K562 (cell line): ENCODE results near the gene FBN1. TPM values are rescaled to one million over a fixed set of nuclear protein-coding genes. Genes with fewer than 3 reads are reported as not detected.

Experiments used
- ATAC-seq: fragments of 200-7000 bp; cut with Tn5 transposase; 3 replicates; pipeline ENCODE4 v1.9.1; 2020; ENCODE audit warnings: moderate library complexity
- BruUV-seq: library from RNA; stranded (reverse); fragments of 400-500 nt; replicated peaks from 2 replicates; lab custom pipeline; 2021; lab: Mats Ljungman, UMichigan
- CTCF ChIA-PET: fragments of 300-600 bp; formaldehyde crosslinking; extraction: SDS; loops from one replicate; lab custom pipeline; 2021; ENCODE audit warnings: low intra/inter-chr PET ratio; lab: Yijun Ruan, JAX
- POLR2A ChIA-PET: fragments of 300-600, 350-650 bp; sonication (Branson Sonifier 250); formaldehyde crosslinking; extraction: SDS; loops from one replicate; lab custom pipeline; 2021; ENCODE audit warnings: antibody characterized with exemption, inconsistent platforms; lab: Yijun Ruan, JAX
- DNase-seq, 4 experiments: peaks; one replicate each; pipeline versions ENCODE4 v3.0.0 to v3.0.0-alpha.2; 2011 to 2018; ENCODE audit warnings: low spot score in 3 of 4, mixed read lengths in 3 of 4; ENCODE audit errors: extremely low read depth in 1 of 4
- FAIRE-seq: peaks from 2 replicates; lab custom pipeline; 2011; peaks lifted over from hg19 to GRCh38; lab: Jason Lieb, UNC
- H2AFZ ChIP-seq: 2 replicates; pipeline ENCODE4 v1.6.0; 2011; ENCODE audit warnings: low read depth, low read length, control low read depth, inconsistent platforms
- H3K27ac ChIP-seq: fragments of 200-600 bp; 3 replicates; pipeline ENCODE4 v1.8.0; 2011; ENCODE audit warnings: low read depth, mild to moderate bottlenecking, control low read depth, inconsistent platforms, low read length, moderate library complexity, mixed read lengths; ENCODE audit errors: extremely low read depth
- H3K27me3 ChIP-seq, 2 experiments: fragments of 300-600 bp in 1 of 2; 2 replicates in 1 of 2; 3 replicates in 1 of 2; pipeline versions ENCODE4 v1.6.0 to v1.8.0; 2011; ENCODE audit warnings: inconsistent platforms in 2 of 2, low read length in 2 of 2, mild to moderate bottlenecking in 1 of 2, mixed read lengths in 1 of 2, moderate library complexity in 1 of 2; ENCODE audit not compliant: control insufficient read depth in 2 of 2, insufficient read depth in 2 of 2
- H3K36me3 ChIP-seq: fragments of 300-600 bp; 3 replicates; pipeline ENCODE4 v1.8.0; 2011; ENCODE audit warnings: mild to moderate bottlenecking, low read length, inconsistent platforms; ENCODE audit not compliant: control insufficient read depth, insufficient read depth
- H3K4me1 ChIP-seq, 2 experiments: fragments of 200-600 bp in 1 of 2; replicated peaks in 1 of 2; 2 replicates in 1 of 2; 3 replicates in 1 of 2; pipeline versions ENCODE4 v1.5.1 to v1.8.0; 2011; ENCODE audit warnings: inconsistent platforms in 2 of 2, low read length in 2 of 2, mild to moderate bottlenecking in 1 of 2, mixed read lengths in 1 of 2, moderate library complexity in 1 of 2; ENCODE audit not compliant: control insufficient read depth in 2 of 2, insufficient read depth in 2 of 2
- H3K4me2 ChIP-seq: 2 replicates; pipeline ENCODE4 v1.6.1; 2011; ENCODE audit warnings: low read length, control low read depth, inconsistent platforms, mixed read lengths; ENCODE audit not compliant: insufficient read depth
- H3K4me3 ChIP-seq: fragments of 200-600 bp; sonication (generic), shearing (Covaris generic); 2 replicates; pipeline ENCODE4 v1.5.1; 2016; ENCODE audit warnings: control low read depth, inconsistent platforms
- H3K79me2 ChIP-seq: fragments of 200-600 bp; 3 replicates; pipeline ENCODE4 v1.8.0; 2011; ENCODE audit warnings: low read length, inconsistent platforms; ENCODE audit not compliant: control insufficient read depth, insufficient read depth
- H3K9ac ChIP-seq, 2 experiments: 2 replicates each; pipeline versions ENCODE4 v1.6.0 to v1.6.1; 2011; ENCODE audit warnings: low read depth in 2 of 2, low read length in 2 of 2, control low read depth in 1 of 2, inconsistent platforms in 1 of 2, mild to moderate bottlenecking in 1 of 2, mixed read lengths in 1 of 2; ENCODE audit not compliant: insufficient read depth in 1 of 2
- H3K9me1 ChIP-seq: one replicate; pipeline ENCODE4 v1.6.0; 2011; ENCODE audit warnings: inconsistent platforms, mild to moderate bottlenecking, low read length, moderate library complexity; ENCODE audit not compliant: control insufficient read depth, insufficient read depth
- H3K9me3 ChIP-seq: replicated peaks from 2 replicates; pipeline ENCODE4 v1.5.1; 2011; ENCODE audit warnings: low read depth, low read length, inconsistent platforms; ENCODE audit not compliant: control insufficient read depth, insufficient read depth
- H4K20me1 ChIP-seq: replicated peaks from 2 replicates; pipeline ENCODE4 v1.6.1; 2011; ENCODE audit warnings: low read length, inconsistent platforms, mixed read lengths; ENCODE audit not compliant: control insufficient read depth, insufficient read depth
- BRD4 ChIP-seq: fragments of 200-600 bp; sonication (generic); IDR thresholded peaks from 2 replicates; pipeline ENCODE4 v1.6.1; 2017; ENCODE audit warnings: inconsistent platforms
- C11orf30 ChIP-seq: fragments of 450-650 bp; IDR thresholded peaks from 2 replicates; pipeline ENCODE4 v1.6.1; 2016; ENCODE audit warnings: low read depth, mild to moderate bottlenecking
- FOXK2 ChIP-seq, 2 experiments: fragments of 450-650 bp; IDR thresholded peaks in 1 of 2; conservative IDR thresholded peaks in 1 of 2; 2 replicates each; pipeline ENCODE4 v1.6.1; 2016; ENCODE audit warnings: low read depth in 2 of 2, mild to moderate bottlenecking in 1 of 2
- KAT2B ChIP-seq: IDR thresholded peaks from one replicate; pipeline ENCODE4 v1.6.1; 2012; ENCODE audit warnings: low read depth, mild to moderate bottlenecking, control low read depth, inconsistent platforms, low read length, moderate library complexity
- MTA1 ChIP-seq: fragments of 450-650 bp; IDR thresholded peaks from 2 replicates; pipeline ENCODE4 v1.6.1; 2017; ENCODE audit warnings: borderline replicate concordance
- NR3C1 ChIP-seq: sonication (generic); formaldehyde crosslinking; IDR thresholded peaks from 2 replicates; pipeline ENCODE4 v1.8.1; 2022; ENCODE audit warnings: missing genetic modification reagents
- POLR3A ChIP-seq: IDR thresholded peaks from 2 replicates; pipeline ENCODE4 v1.6.1; 2011; ENCODE audit warnings: borderline replicate concordance, mild to moderate bottlenecking, moderate library complexity; ENCODE audit not compliant: insufficient read length, insufficient read depth; ENCODE audit errors: extremely low read depth
- PPARD ChIP-seq: fragments of 250-450 bp; sonication (Bioruptor Pico); IDR thresholded peaks from 2 replicates; pipeline ENCODE4 v1.8.0; 2022; ENCODE audit warnings: inconsistent platforms, mild to moderate bottlenecking, moderate library complexity
- RBM15 ChIP-seq: fragments of 200-400 bp; formaldehyde crosslinking; IDR thresholded peaks from 2 replicates; pipeline ENCODE4 v1.6.1; 2018; ENCODE audit warnings: mild to moderate bottlenecking, low read length, moderate library complexity; ENCODE audit not compliant: insufficient read depth
- SAFB ChIP-seq: fragments of 200-400 bp; formaldehyde crosslinking; IDR thresholded peaks from 2 replicates; pipeline ENCODE4 v1.6.1; 2017; ENCODE audit warnings: low read depth, low read length, borderline replicate concordance
- SMAD2 ChIP-seq: fragments of 150-350 bp; IDR thresholded peaks from 2 replicates; pipeline ENCODE4 v1.6.1; 2014; ENCODE audit warnings: low read depth, mild to moderate bottlenecking, low read length
- SMAD4 ChIP-seq: fragments of 250-450 bp; sonication (Bioruptor Pico); conservative IDR thresholded peaks from 2 replicates; pipeline ENCODE4 v1.8.0; 2021; ENCODE audit warnings: inconsistent platforms, mild to moderate bottlenecking, moderate library complexity
- SMARCE1 ChIP-seq: fragments of 450-650 bp; IDR thresholded peaks from 2 replicates; pipeline ENCODE4 v1.7.1; 2016; ENCODE audit warnings: mild to moderate bottlenecking
- ZKSCAN1 ChIP-seq: fragments of 150-350 bp; IDR thresholded peaks from 2 replicates; pipeline ENCODE4 v1.6.1; 2016; ENCODE audit warnings: low read depth, low read length
- ZNF184 ChIP-seq: sonication (generic); formaldehyde crosslinking; IDR thresholded peaks from 2 replicates; pipeline ENCODE4 v1.5.0; 2020; ENCODE audit warnings: missing genetic modification reagents
- ZNF24 ChIP-seq: fragments of 450-650 bp; IDR thresholded peaks from 2 replicates; pipeline ENCODE4 v1.6.1; 2016
- ZNF347 ChIP-seq: fragments of 450-650 bp; formaldehyde crosslinking; IDR thresholded peaks from 2 replicates; pipeline ENCODE4 v1.4.0; 2020; ENCODE audit warnings: low read depth, mild to moderate bottlenecking, moderate library complexity
- WGBS: fragments of 100-300 bp; shearing (Covaris generic); methylation state at CpG from one replicate; pipeline ENCODE4 v1.1.6; 2016; ENCODE audit warnings: low coverage, mixed read lengths; ENCODE audit not compliant: insufficient coverage; ENCODE audit errors: missing lambda C conversion rate; 5-methylcytosine and 5-hydroxymethylcytosine counted together
- in situ Hi-C: fragments of 300-500 bp; cut with MboI; formaldehyde crosslinking; loops from 4 replicates; pipeline ENCODE4 v1.15.0; 2018; ENCODE audit warnings: inconsistent platforms, mixed read lengths
- intact Hi-C: fragments of 100-400 bp; cut with micrococcal nuclease; formaldehyde crosslinking; loops from 2 replicates; pipeline ENCODE4 v1.14.2; 2022
- polyA plus RNA-seq, 8 experiments: library from polyadenylated mRNA; depleted of rRNA in 4 of 8; stranded (reverse) in 5 of 8; unstranded in 3 of 8; fragments of >200 nt; fragmentation: Nextera tagmentation in 2 of 8; fragmentation: Illumina TruSeq in 1 of 8; extraction: Ambion mirVana in 2 of 8; extraction: Trizol in 1 of 8; gene quantifications; 2 replicates each; pipeline versions ENCODE4 v1.2.1 to v1.2.3, GENCODE V29; 2011 to 2014; ENCODE audit warnings: inconsistent platforms in 1 of 8, missing spikeins in 1 of 8
- total RNA-seq, 7 experiments: library from RNA; depleted of rRNA in 6 of 7; stranded (reverse); fragments of >200 nt in 6 of 7; fragmentation: Illumina TruSeq in 2 of 7; extraction: Trizol in 2 of 7; gene quantifications; 2 replicates each; pipeline versions ENCODE4 v1.2.1 to v1.2.3, GENCODE V29; 2011 to 2021; ENCODE audit warnings: low replicate concordance in 1 of 7
- TF ChIP-seq, protein P1 (sequence below), 2 experiments: fragments of 250-450 bp in 1 of 2; fragments of 450-650 bp in 1 of 2; sonication (Bioruptor Pico) in 1 of 2; IDR thresholded peaks; 2 replicates each; pipeline versions ENCODE4 v1.6.1 to v1.8.0; 2016 to 2021; ENCODE audit warnings: mild to moderate bottlenecking in 2 of 2, moderate library complexity in 2 of 2, missing compliant biosample characterization in 1 of 2, missing genetic modification characterization in 1 of 2
- TF ChIP-seq, protein P2 (sequence below): sonication (generic); formaldehyde crosslinking; IDR thresholded peaks from 2 replicates; pipeline ENCODE4 v1.8.1; 2023; ENCODE audit warnings: mild to moderate bottlenecking, missing genetic modification reagents
- TF ChIP-seq, protein P3 (sequence below): fragments of 250-450 bp; sonication (Bioruptor Pico); IDR thresholded peaks from 2 replicates; pipeline ENCODE4 v1.5.0; 2021

The FBN1 gene
- total and polyA plus RNA-seq, 9 of the 15 experiments (the other 6 are each of a cell fraction or from before 2014, with no cell fraction given) = 0.15 to 1.2 (median 0.60) TPM

DNA sequence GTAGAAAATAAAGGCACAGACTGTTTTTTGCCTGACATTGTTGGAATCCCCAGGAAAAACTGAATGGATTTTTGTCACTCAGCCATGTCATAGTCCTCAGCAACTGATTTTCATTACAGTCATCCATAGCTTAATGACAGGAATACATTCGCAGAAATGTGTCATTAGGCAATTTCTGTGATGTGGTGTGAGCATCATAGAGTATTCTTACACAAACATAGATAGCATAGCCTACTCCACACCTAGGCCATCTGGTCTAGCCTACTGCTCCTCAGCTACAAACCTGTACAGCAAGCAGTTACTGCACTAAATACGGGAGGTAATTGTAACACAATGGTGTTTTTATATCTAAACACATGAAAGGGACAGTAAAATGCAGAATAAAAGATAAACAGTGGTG is 34.4 kb upstream of the FBN1 start:
- H3K27me3 ChIP-seq = no peaks in the 10 kb centered on the region
- 17% methylated on average over 2 of the region's 2 CpGs for WGBS
- FAIRE-seq = no peak
- ChIA-PET POLR2A (interaction anchor here (1.5 kb wide), 1 partner anchor 14 kb away, joined by 6 read pairs; no protein-coding TSS in a partner anchor), CTCF (no interaction called here)
- no peaks in the 10 kb centered on the region for H4K20me1 ChIP-seq
- no peaks in the 10 kb centered on the region for H3K36me3 ChIP-seq
- H3K9me3 ChIP-seq = no peaks in the 10 kb centered on the region
- BruUV-seq = no TSS peak
- no peak overlapping the region for H3K27ac ChIP-seq
- no peak for ATAC-seq
- H3K9me1 ChIP-seq = no peaks in the 10 kb centered on the region
- no peak overlapping the region for H3K9ac ChIP-seq
- no peak overlapping the region for H3K4me2 ChIP-seq
- no peaks in the 10 kb centered on the region for H3K79me2 ChIP-seq
- intact Hi-C loops = no loop called here
- TF ChIP-seq KAT2B (no peak), FOXK2 (conservative IDR thresholded peaks at IDR 0.05 in 1 of 2, IDR thresholded peaks at IDR 0.05 in 1 of 2; ENCODE audit: low read depth in 2 of 2) (no peak), NR3C1 (CRISPR knock-in tag) (no peak), ZKSCAN1 (no peak), SMAD4 (CRISPR knock-in tag) (no peak), BRD4 (no peak), C11orf30 (no peak), MTA1 (no peak), RBM15 (no peak), ZNF347 (CRISPR knock-in tag) (no peak), PPARD (CRISPR knock-in tag) (no peak), ZNF184 (CRISPR knock-in tag) (no peak), SMAD2 (no peak), POLR3A (no peak), SMARCE1 (no peak), ZNF24 (no peak), SAFB (no peak)
- TF ChIP-seq, protein P1, sequence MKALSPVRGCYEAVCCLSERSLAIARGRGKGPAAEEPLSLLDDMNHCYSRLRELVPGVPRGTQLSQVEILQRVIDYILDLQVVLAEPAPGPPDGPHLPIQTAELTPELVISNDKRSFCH (CRISPR knock-in tag; IDR thresholded peaks at IDR 0.05) = no peak
- TF ChIP-seq, protein P1 (tag; IDR thresholded peaks at IDR 0.05) = no peak
- TF ChIP-seq, protein P2, sequence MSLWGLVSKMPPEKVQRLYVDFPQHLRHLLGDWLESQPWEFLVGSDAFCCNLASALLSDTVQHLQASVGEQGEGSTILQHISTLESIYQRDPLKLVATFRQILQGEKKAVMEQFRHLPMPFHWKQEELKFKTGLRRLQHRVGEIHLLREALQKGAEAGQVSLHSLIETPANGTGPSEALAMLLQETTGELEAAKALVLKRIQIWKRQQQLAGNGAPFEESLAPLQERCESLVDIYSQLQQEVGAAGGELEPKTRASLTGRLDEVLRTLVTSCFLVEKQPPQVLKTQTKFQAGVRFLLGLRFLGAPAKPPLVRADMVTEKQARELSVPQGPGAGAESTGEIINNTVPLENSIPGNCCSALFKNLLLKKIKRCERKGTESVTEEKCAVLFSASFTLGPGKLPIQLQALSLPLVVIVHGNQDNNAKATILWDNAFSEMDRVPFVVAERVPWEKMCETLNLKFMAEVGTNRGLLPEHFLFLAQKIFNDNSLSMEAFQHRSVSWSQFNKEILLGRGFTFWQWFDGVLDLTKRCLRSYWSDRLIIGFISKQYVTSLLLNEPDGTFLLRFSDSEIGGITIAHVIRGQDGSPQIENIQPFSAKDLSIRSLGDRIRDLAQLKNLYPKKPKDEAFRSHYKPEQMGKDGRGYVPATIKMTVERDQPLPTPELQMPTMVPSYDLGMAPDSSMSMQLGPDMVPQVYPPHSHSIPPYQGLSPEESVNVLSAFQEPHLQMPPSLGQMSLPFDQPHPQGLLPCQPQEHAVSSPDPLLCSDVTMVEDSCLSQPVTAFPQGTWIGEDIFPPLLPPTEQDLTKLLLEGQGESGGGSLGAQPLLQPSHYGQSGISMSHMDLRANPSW (CRISPR knock-in tag) = no peak
- TF ChIP-seq, protein P3, sequence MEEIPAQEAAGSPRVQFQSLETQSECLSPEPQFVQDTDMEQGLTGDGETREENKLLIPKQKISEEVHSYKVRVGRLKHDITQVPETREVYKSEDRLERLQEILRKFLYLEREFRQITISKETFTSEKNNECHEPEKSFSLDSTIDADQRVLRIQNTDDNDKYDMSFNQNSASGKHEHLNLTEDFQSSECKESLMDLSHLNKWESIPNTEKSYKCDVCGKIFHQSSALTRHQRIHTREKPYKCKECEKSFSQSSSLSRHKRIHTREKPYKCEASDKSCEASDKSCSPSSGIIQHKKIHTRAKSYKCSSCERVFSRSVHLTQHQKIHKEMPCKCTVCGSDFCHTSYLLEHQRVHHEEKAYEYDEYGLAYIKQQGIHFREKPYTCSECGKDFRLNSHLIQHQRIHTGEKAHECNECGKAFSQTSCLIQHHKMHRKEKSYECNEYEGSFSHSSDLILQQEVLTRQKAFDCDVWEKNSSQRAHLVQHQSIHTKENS (CRISPR knock-in tag) = no peak
- no peak overlapping the region for H3K4me3 ChIP-seq
- no peak overlapping the region for H2AFZ ChIP-seq
- no peak for DNase-seq
- in situ Hi-C loops = no loop called here
- H3K4me1 ChIP-seq = no peaks in the 10 kb centered on the region; a peak in 1 of 5 replicates
